Measurements from ENCODE around the gene TAS1R3.
"Not testable (repeated sequence)": the region's sequence is repeated elsewhere in the genome, so short reads cannot be mapped to it uniquely, and the experiment has no call there.

The TAS1R3 gene

DNA sequence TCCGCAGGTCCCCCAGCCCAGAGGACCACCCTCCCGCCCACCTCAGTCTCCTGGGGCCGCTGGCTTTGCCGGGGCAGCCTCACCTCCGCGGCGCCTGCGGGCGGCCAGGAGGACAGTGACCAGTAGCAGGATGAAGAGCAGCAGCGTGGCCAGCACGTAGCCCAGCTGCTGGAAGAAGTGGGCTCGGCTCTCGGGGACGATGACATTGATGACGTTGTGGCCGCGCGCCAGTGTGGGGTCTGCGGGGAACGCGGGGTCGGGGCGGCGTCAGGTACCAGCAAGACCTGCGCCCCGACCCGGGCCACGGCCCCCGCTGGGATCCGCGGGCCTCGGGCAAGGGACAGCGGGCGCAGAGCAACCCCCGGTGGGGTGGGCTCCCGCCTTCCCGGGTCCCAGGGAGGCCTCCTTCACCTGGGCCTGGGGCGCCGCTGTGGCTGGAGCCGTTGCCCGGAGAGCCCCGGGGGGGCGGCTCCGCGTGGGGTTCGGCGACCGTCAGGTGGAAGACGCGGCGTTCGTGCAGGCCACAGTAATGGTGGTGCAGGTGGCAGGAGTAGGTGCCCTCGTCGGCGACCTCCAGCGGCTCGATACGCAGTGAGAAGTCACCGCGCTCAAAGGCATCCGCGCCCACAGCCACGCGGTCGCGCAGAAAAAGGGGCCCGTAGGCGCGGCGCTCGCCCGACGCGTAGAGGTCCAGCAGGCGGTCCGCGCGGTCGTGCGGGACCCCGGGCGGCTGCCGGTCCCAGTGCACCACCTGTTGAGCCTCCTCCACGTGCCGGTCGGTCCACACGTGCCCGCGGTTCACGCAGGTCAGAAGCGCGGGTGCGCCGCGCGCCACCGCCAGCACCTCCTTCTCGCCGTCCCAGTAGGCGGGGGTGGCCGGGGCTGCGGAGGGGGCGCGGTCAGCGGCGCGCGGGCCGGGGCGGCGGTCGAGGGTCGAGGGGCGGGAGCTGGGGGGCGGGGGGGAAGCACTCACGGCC lies 23.5 kb downstream of the TAS1R3 start:
- DNase-seq = no peak

DNA sequence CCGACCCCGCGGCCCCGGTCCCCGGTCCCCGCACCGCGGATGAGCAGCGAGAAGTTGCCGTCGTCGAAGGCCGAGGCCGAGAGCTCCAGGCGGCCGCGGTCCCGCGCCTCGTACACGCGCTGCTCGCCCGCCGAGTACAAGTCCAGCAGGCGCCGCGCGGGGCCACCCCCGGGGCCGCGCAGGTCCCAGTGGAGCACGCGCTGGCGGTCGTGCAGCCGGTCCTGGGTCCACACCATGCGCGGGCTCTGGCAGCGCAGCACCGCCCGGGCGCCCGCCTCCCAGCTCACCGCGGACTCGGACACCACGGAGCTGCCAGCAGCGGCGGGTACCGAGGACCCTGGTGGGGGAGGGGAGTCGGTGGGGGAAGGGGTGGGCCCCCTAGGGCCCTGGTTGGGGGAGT lies 24.3 kb downstream of the TAS1R3 start:
- no peak for DNase-seq

DNA sequence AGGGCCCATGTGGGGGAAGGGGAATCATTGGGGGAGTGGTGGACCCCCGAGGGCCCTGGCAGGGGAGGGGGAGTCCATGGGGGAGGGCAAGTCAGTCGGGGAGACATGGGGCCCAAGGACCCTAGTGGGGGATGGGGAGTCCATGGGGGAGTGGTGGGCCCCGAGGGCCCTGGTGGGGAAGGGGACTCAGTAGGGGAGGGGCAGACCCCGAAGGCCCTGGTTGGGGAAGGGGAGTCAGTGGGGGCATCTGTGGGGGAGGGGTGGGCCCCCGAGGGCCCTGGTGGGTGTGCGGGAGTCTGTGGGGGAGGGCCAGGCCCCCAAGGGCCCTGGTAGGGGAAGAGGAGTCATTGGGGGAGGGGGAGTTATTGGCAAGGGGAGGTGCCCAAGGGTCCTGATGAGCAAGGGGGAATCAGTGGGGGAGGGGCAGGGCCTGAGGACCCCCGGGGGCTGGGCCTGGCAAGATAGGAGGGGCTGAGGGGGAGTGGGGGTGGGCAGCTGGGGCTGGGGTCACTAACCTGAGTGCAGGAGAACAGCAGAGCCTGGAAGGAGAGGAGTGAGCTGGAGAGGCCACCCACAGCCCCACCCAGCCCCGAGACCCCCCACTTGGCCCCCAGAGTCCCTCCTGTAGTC lies 25.2 kb downstream of the TAS1R3 start:
- DNase-seq = no peak

DNA sequence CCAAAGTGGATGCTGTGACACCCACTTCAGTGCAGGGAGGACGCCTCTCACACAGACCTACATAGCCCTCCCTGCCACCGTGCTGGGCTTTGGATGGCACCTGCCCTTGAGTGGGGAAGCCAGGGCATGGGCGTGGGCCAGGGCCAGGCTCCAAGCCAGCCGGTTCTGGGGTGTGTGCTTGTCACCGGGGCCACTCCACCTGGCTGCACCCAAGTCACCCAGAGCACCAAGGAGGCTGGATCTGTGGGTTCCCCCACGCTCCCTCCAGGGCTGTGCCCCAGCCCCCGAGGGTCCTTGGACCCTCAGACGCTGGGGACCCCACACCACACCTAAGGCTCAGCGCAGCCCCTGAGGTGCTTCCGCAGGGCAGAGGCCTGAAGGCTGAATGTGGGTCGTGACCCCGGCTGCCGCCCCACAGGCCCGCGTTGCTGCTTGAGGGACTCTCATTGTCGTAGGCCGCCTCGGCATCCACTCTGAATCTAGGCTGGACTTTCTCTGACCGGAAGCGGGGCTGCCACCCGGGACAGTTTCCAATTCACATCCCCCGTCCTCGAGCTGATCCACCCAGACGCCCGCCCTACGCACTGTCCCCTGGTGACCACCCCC lies 25.8 kb downstream of the TAS1R3 start:
- no peak for DNase-seq

DNA sequence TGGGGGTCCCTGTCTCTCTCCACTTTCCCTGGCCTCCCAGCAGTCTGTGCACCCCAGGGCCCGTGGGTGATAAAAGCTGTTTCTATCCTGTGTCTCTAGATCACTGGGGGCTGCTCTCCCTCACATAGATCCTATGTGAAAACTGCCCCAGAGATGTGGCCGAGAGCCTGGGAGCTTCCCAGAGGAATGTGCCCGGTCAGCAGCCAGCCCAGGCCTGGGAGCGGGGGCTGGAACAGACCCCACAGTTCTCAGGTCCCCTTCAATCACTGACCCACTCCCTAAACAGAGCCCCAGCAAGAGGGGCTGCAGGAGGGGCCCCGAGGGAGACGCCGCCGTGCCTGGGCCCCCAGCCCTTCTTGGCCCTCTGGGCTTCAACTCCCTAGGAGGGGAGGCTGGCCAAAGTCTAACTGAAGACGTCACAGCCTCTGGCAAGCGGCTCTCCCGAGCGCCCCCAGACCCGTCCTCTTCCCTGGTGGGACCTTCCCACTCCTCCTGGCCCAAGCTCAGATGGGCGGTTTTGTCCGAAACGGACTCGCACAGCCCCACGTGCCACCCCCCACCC lies 26.9 kb downstream of the TAS1R3 start:
- no peak for DNase-seq

DNA sequence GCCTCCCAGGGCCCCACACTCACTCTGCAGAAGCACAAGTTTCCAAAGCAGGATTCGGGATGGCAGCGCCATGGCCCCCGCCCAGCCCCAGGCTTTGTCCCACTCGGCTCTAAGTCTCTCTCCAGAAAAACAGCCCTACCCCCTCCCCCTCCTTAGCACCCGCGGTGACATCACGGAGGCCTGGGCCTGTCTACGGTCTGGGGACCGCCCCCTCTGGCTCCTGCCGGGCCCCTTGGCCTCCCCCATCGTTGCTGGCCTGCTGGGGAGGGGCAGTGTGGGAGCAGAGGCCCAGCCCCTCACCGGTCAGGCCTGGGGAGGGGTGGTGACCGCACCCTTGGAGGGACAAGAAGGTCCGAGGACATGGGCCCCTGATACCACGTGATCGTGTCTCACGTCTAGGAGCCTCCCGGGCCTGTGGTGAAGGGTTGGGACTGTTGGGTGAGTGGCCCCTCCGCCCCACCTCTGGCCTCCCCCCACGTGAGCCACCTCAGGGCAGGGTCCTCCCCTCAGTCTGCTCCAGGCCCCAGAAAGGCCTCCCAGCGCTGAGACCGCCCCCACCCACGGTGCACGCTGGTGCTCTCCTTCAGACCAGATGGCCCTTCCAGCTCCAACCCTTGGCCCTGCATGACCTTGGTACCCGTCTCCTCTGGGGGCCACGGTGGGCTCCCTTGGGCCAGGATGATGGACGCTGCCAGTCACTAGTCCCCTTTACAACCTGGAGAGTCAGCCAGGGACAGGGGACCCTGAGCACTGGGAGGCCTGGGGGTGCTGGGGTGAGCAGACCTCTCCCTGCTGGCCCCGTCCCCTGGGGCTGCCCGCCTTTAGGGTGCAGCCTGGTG lies 27.6 kb downstream of the TAS1R3 start, which contains the start of gene MXRA8:
MXRA8 (minus strand) TSS at position 123 of the 839 bp plus-strand sequence; CDS start at position 72, 51 bp downstream.
- DNase-seq = no peak

DNA sequence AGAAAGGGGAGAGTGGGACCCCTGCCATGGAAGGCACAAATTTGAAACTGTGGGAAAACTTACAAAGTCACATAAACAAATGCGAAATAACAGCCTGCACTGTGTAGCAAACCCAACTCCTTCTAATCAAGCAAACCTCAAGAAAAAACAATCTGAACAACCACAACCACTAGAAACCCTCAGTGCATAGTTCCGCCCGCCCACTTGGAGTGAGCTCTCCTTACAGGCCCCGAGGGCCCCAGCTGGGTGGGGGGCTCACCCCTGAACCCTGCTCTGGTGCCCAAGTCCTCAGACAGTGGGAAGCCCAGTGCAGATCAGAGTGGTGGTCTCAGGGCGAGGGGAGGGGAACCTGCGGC lies 28.2 kb downstream of the TAS1R3 start:
- no peak for DNase-seq

DNA sequence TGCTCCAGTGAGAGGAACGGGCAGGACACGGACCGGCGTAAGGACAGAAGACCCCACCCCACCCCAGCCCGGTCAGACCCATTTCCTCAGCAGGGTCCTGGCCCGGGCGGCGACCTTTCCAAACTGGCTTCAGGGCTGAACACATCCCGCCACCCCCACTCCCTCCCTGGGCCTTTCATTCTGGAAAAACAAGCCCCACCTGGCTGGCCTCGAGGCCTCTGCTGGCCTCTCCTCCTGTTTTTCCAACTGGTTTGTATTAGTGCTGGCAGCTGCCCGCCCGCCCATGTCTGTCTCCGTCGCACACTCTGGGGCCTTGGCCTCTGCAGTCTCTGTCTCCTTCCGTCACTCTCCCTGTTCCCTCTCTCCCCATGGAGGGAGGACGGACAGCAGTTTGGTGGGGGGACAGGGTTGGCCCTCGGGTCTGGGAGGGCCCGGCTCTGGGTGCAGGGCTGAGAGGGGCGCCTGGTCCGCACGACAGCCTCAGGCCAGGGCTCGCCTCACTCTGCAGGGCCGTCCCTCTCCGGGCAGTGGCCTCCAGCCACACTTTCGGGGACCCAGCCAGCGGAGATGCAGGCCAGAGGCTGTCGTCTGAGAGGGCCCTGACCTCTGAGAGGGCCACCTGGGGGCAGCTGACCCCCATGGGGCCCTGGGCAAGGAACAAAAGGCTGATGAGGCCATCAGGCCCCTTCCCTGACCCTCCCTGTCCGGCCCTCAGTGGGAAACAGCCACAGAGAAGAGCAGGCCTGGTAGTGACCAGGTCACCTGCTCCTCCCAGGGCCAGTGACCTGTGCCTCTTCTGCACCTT lies 28.8 kb downstream of the TAS1R3 start:
- DNase-seq = no peak

DNA sequence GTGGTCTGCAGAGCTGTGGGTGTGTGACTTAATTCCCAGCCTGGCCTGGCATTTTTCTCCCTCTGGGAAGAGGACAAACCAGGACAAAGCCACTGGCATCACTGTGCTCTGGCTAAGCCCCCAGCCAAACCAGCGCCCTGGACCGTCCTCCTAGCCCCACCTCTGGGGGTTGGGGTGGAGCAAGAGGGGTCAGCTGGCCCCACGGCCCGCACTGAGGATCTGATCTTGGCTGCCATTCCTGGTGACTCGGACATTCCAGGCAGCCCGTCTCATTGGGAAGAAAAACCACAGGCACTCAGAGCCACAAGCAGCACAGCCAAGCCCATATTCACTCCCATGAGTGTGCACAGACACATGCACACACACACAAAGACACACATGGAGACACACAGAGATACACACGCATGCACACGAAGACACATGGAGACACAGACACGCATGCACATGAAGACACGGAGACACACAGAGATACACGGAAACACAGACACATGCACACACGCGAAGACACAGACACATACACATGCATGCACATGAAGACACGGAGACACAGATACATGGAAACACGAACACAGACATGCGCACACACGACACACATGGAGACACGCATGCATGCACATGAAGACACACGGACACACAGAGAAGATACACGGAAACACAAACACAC lies 29.6 kb downstream of the TAS1R3 start:
- no peak for DNase-seq

DNA sequence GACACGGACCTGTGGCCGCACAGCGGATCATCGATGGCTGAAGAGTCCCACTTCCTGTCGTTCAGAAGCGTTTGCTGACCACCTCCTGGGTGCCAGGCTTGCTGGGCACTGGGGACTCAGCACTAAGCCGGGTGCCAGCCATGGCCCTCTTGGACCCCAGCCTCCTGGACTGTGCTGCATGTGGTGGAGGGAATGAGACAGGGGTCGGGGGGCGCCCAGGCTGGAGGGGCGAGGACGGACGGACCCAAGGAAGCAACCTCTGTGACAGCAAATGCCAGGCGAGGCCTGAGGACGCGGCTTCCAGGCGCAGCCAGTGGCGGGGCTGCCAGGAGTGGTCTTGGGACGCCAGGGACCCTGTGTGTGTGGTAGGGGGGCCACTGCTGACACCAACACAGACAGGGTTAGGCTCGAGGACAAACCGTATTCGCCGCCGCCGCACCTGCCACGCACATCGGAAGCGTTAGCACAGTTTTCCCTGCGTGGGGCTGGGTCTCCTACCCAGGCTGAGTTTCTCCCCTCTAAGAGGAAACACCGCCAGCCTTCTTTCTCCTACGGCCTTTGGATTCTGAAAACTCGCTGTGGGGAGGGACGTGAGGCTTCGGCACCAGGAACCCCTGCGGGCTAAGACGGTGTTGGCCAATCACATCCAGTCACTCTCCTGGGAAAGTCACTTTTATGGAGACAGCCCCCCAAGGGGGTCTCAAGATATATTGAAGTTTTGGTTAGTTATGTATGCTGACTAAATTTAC lies 30.3 kb downstream of the TAS1R3 start:
- DNase-seq = no peak

DNA sequence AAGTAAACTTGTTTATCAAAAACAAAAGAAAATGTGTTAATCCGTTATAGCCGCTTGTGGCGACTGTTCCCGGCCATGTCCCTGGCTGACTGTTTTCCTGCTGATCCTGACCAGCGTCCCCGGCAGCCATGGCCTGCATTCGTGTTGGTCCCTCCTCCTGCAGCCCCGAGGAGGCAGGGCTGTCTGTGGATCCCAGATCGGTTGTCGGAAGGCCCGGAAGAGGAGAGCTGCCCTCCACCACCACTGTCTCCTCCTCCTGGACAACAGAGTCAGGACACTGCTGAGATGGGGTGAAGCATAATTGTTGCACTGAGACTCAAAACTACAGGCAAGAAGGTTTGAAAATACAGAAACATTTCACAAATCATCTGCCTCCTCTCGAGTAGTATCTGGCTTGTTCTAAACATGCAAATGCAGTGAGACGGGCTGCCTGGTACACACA lies 30.9 kb downstream of the TAS1R3 start:
- DNase-seq = no peak

DNA sequence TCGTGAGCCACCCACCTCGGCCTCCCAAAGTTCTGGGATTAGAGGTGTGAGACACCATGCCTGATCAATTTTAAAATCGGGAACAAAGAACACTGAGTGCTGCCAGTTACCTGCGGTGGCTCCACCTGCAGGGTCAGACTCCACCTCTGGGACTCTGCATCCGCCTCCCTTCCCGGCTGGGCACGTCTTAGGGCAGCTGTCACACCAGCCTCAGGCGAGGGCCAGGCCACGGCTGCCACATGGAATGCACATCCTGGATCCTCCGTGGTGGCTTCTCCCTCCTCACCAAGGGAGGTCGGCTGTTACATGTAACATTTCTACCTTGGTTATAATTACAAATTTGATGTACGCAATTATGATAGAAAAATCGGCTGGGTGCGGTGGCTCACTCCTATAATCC lies 33.2 kb downstream of the TAS1R3 start:
- DNase-seq = no peak

DNA sequence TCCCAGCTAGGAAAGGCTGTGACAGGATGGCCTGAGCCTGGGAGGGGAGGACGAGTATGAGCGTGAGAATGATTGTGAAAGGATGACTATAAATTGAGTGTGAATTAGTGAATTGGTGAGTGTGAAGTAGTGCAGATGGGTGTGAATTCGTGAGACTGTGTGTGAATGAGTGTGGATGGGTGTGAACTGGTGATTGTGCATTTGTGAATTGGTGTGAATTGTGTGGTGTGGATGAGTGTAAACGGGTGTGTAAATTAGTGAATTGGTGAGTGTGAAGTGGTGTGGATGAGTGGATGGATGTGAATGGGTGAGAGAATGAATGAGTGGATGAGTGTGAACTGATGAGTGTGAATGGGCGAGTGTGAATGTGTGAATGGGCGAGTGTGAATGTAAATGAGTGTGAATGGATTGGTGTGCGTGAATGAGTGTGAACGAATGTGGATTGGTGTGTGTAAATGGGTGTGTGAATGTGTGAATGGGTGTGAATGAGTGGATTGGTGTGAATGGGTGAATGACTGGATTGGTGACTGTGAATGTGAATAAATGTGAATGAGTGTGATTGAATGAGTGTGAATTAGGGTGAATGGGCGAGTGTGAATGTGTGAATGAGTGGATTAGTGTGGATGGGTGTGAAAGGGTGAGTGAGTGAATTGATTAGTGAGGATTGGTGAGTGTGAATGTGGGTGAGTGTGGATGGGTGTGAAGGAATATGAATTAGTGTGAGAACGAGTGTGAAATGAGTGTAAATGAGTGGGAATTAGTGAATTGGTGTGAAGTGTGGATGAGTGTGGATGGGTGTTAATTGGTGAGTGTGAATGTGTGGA lies 35.0 kb downstream of the TAS1R3 start:
- DNase-seq = no peak

DNA sequence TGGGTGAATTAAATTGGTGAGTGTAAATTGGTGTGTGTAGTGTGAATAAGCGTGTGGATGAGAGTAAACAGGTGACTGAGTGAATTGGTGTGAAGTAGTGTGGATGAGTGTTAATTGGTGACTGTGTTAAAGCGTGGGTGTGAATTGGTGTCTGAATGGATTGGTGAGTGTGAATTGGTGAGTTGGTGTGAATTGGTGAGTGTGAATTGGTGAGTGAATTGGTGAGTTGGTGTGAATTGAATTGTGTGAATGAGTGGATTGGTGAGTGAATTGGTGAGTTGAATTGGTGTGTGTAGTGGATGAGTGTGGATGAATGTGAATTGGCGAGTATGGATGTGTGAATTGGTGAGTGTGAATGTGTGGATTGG lies 35.6 kb downstream of the TAS1R3 start:
- DNase-seq = no peak

DNA sequence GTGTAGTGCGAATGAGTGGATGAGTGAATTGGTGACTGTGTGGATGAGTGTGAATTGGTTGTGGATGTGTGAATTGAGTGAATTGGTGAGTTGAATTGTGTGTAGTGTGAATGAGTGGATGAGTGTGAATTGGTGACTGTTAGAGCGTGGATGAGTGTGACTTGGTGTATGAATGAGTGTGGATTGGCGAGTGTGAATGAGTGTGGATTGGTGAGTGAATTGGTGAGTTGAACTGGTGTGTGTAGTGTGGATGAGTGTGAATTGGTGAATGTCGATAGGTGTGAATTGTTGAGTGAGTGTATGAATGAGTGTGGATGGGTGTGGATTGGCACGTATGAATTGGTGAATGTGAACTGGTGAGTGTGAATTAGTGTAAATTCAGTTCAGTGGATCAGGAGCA lies 36.2 kb downstream of the TAS1R3 start:
- no peak for DNase-seq

DNA sequence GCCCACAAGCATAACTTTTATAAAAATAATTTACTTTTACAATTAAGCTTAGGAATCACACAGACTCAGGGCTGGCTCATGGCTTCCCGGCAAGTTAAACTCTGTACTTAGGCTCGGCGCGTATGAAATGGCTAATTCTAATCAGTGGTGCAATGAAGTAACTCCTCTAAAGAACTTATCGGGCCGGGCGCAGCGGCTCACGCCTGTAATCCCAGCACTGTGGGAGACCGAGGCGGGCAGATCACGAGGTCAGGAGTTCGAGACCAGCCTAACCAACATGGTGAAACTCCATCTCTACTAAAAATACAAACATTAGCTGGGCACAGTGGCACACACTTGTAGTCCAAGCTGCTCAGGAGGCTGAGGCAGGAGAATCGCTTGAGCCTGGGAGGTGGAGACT lies 39.0 kb downstream of the TAS1R3 start:
- DNase-seq = not testable (repeated sequence)

DNA sequence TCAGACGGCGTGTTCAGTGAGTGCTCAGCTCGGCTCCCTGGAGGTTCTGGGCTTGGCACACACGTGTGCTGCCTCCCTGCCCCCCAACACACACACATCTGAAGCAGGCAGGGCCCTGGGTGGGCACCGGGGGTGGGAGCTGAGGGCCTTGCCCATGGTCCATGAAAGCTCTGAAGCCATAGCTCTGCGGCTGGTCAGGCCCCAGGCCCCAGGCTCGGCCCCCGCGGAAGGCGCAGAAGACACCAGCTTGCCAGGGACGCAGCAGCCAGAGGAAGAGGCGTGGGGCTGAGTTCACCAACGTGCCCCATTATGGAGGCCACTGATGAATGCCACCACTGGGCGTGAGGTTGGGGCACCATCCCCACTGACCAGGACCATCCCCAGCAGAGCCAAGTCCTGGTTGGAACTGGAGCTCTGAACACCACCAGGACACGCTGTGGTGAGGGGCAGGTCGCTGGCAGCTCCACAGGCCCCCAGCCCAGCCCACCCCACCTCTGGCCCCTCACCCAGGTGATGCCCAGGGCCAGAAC lies 39.8 kb downstream of the TAS1R3 start:
- DNase-seq = no peak

DNA sequence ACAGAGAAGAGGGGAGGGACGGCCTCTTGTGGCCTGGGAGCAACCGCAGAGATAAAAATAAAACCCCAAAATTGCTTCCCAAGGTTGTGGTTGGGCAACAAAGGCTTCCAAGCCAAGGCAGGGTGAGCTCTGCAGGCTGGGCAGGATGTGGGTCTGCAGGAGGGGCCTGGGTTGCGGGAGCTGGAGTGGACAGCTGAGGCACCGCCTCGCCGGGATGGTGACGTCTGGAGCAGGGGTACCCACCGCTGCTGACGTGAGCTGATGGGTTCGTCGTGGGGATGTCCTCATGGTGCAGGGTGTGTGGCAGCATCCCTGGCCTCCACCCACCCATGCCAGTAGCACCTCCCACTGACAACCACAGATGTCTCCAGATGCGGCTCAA lies 40.3 kb downstream of the TAS1R3 start:
- no peak for DNase-seq
